A549 (cell line): Measurements from ENCODE around the gene ZBTB8B. TPM values are rescaled to one million over a fixed set of nuclear protein-coding genes. Genes with fewer than 3 reads are reported as not detected.

Experiments
- ATAC-seq, 2 experiments: fragments of 200-7000 bp in 1 of 2; fragments of >200 bp in 1 of 2; cut with Nextera tagmentation in 1 of 2; cut with Tn5 transposase in 1 of 2; 3 replicates each; pipeline versions ENCODE4 v1.8.0 to v1.9.1; 2018 to 2020; ENCODE audit warnings: mild to moderate bottlenecking in 1 of 2, moderate library complexity in 1 of 2
- CTCF ChIA-PET: fragments of 300-600 bp; sonication (Branson Sonifier 250); formaldehyde crosslinking; extraction: SDS; loops from one replicate; lab custom pipeline; 2021; ENCODE audit warnings: antibody characterized with exemption, inconsistent platforms; lab: Yijun Ruan, JAX
- POLR2A ChIA-PET: fragments of 350-600 bp; formaldehyde crosslinking; extraction: SDS; loops from one replicate; lab custom pipeline; 2021; ENCODE audit warnings: antibody characterized with exemption, inconsistent platforms; lab: Yijun Ruan, JAX
- DNase-seq, 2 experiments: peaks; one replicate each; pipeline versions ENCODE4 v3.0.0 to v3.0.0-alpha.2; 2011 to 2016; ENCODE audit warnings: low read depth in 1 of 2, low spot score in 1 of 2
- FAIRE-seq: peaks from 2 replicates; lab custom pipeline; 2011; peaks lifted over from hg19 to GRCh38; lab: Jason Lieb, UNC
- H3K27ac ChIP-seq, 2 experiments: fragments of >200 bp; sonication (Bioruptor Twin); formaldehyde crosslinking; 3 replicates each; pipeline ENCODE4 v1.5.1; 2016 to 2017
- H3K4me1 ChIP-seq: fragments of >200 bp; sonication (Bioruptor Twin); formaldehyde crosslinking; 3 replicates; pipeline ENCODE4 v1.6.1; 2016
- H3K4me2 ChIP-seq: fragments of >200 bp; sonication (Bioruptor Twin); formaldehyde crosslinking; 3 replicates; pipeline ENCODE4 v1.6.1; 2016
- H3K4me3 ChIP-seq: fragments of >200 bp; sonication (Bioruptor Twin); formaldehyde crosslinking; 3 replicates; pipeline ENCODE4 v1.5.1; 2016
- H3K9me3 ChIP-seq: fragments of >200 bp; sonication (Bioruptor Twin); formaldehyde crosslinking; 3 replicates; pipeline ENCODE4 v1.6.1; 2016
- BCL3 ChIP-seq: fragments of >200 bp; sonication (Bioruptor Twin); formaldehyde crosslinking; IDR thresholded peaks from 3 replicates; pipeline ENCODE4 v1.6.1; 2016
- BHLHE40 ChIP-seq: IDR thresholded peaks from 2 replicates; pipeline ENCODE4 v1.6.1; 2012; ENCODE audit warnings: low read depth, low read length, inconsistent platforms
- CHD2 ChIP-seq: fragments of 150-350 bp; IDR thresholded peaks from 2 replicates; pipeline ENCODE4 v1.6.1; 2014; ENCODE audit warnings: low read length; ENCODE audit not compliant: partially characterized antibody
- EHMT2 ChIP-seq: fragments of 200-600 bp; sonication (generic); IDR thresholded peaks from 2 replicates; pipeline ENCODE4 v1.6.1; 2016; ENCODE audit warnings: antibody characterized with exemption, low read depth, mild to moderate bottlenecking, moderate library complexity
- ELK1 ChIP-seq: fragments of 150-350 bp; IDR thresholded peaks from 2 replicates; pipeline ENCODE4 v1.6.1; 2014; ENCODE audit warnings: low read depth, mild to moderate bottlenecking, low read length
- ESRRA ChIP-seq: fragments of 150-350 bp; IDR thresholded peaks from 2 replicates; pipeline ENCODE4 v1.6.1; 2014; ENCODE audit warnings: mild to moderate bottlenecking, low read length, borderline replicate concordance
- FOSB ChIP-seq: fragments of 250-450 bp; sonication (Bioruptor Pico); IDR thresholded peaks from 2 replicates; pipeline ENCODE4 v1.5.0; 2020; ENCODE audit warnings: mild to moderate bottlenecking, moderate library complexity
- GATA3 ChIP-seq: IDR thresholded peaks from 2 replicates; pipeline ENCODE4 v1.6.1; 2012; ENCODE audit warnings: borderline replicate concordance
- HDAC2 ChIP-seq: fragments of 200-600 bp; sonication (generic); IDR thresholded peaks from 2 replicates; pipeline ENCODE4 v1.6.1; 2016
- HES2 ChIP-seq: fragments of >200 bp; sonication (Bioruptor Twin); formaldehyde crosslinking; IDR thresholded peaks from 2 replicates; pipeline ENCODE4 v1.6.1; 2016
- HOXA7 ChIP-seq: fragments of 250-450 bp; sonication (Bioruptor Pico); IDR thresholded peaks from 2 replicates; pipeline ENCODE4 v1.5.0; 2020; ENCODE audit warnings: mild to moderate bottlenecking, moderate library complexity
- HOXB13 ChIP-seq: fragments of 250-450 bp; sonication (Bioruptor Pico); IDR thresholded peaks from 2 replicates; pipeline ENCODE4 v1.5.0; 2020; ENCODE audit warnings: low read depth, mild to moderate bottlenecking, moderate library complexity
- HOXB5 ChIP-seq: fragments of 250-450 bp; sonication (Bioruptor Pico); IDR thresholded peaks from 2 replicates; pipeline ENCODE4 v1.5.0; 2020; ENCODE audit warnings: mild to moderate bottlenecking, moderate library complexity
- KDM1A ChIP-seq: fragments of 200-600 bp; sonication (generic); IDR thresholded peaks from 2 replicates; pipeline ENCODE4 v1.6.1; 2016; ENCODE audit warnings: low read depth, mild to moderate bottlenecking
- MAX ChIP-seq: IDR thresholded peaks from 2 replicates; pipeline ENCODE4 v1.6.1; 2012
- MAZ ChIP-seq: fragments of 150-350 bp; IDR thresholded peaks from 2 replicates; pipeline ENCODE4 v1.6.1; 2014; ENCODE audit warnings: antibody characterized with exemption, low read depth, low read length, borderline replicate concordance
- NPAS2 ChIP-seq: fragments of 250-450 bp; sonication (Bioruptor Pico); IDR thresholded peaks from 2 replicates; pipeline ENCODE4 v1.8.0; 2022; ENCODE audit warnings: mild to moderate bottlenecking, moderate library complexity, borderline replicate concordance
- NR3C1 ChIP-seq: fragments of >200 bp; sonication (Bioruptor Twin); formaldehyde crosslinking; IDR thresholded peaks from 3 replicates; pipeline ENCODE4 v1.6.1; 2017
- PBX3 ChIP-seq: IDR thresholded peaks from 2 replicates; pipeline ENCODE4 v1.6.1; 2012
- PHF8 ChIP-seq: fragments of 200-600 bp; sonication (generic); IDR thresholded peaks from 2 replicates; pipeline ENCODE4 v1.6.1; 2016; ENCODE audit warnings: low read depth, mild to moderate bottlenecking, antibody characterized with exemption, moderate library complexity, borderline replicate concordance
- RAD21 ChIP-seq, 2 experiments: fragments of >200 bp in 1 of 2; sonication (Bioruptor Twin) in 1 of 2; formaldehyde crosslinking in 1 of 2; IDR thresholded peaks in 1 of 2; conservative IDR thresholded peaks in 1 of 2; 2 replicates in 1 of 2; 3 replicates in 1 of 2; pipeline ENCODE4 v1.6.1; 2012 to 2018; ENCODE audit warnings: inconsistent platforms in 1 of 2
- RCOR1 ChIP-seq: fragments of 150-350 bp; IDR thresholded peaks from 2 replicates; pipeline ENCODE4 v1.6.1; 2014; ENCODE audit warnings: antibody characterized with exemption, low read length, low read depth
- REST ChIP-seq: fragments of 200-600 bp; sonication (generic); IDR thresholded peaks from 2 replicates; pipeline ENCODE4 v1.6.1; 2016; ENCODE audit warnings: antibody characterized with exemption, mild to moderate bottlenecking, moderate library complexity
- TP53 ChIP-seq: fragments of 250-450 bp; sonication (Bioruptor Pico); IDR thresholded peaks from 2 replicates; pipeline ENCODE4 v1.5.0; 2021; ENCODE audit warnings: mild to moderate bottlenecking, moderate library complexity
- ZC3H11A ChIP-seq: fragments of 450-650 bp; IDR thresholded peaks from 2 replicates; pipeline ENCODE4 v1.6.1; 2014; ENCODE audit warnings: antibody characterized with exemption, mild to moderate bottlenecking
- WGBS: methylation state at CpG from one replicate; pipeline ENCODE4 v1.1.6; 2017; ENCODE audit errors: missing lambda C conversion rate; 5-methylcytosine and 5-hydroxymethylcytosine counted together
- polyA plus RNA-seq, 4 experiments: library from polyadenylated mRNA; depleted of rRNA in 3 of 4; stranded (reverse); fragments of >200 nt; fragmentation: RNase III in 1 of 4; extraction: RNeasy Plus Mini Kit Qiagen cat#74134 plus additional on column Dnase treatment in 1 of 4; gene quantifications; 2 replicates in 3 of 4; 3 replicates in 1 of 4; pipeline ENCODE4 v1.2.3, GENCODE V29; 2011 to 2017

ZBTB8B gene
- polyA plus RNA-seq, 2 of the 4 experiments (the other 2 are of a cell fraction), result 0.01 to 0.03 TPM

GRCh38 chr1:32466761-32467160 is 1.9 kb downstream of the ZBTB8B start (continued):
- TF ChIP-seq HOXB13 (CRISPR knock-in tag) (no peak), TP53 (CRISPR knock-in tag) (no peak), ELK1 (no peak), NR3C1 (no peak), HDAC2 (no peak), ZC3H11A (no peak), BHLHE40 (no peak), KDM1A (no peak), FOSB (CRISPR knock-in tag) (no peak), GATA3 (no peak), RCOR1 (no peak), ESRRA (no peak)

GRCh38 chr1:32468791-32469190 is 3.9 kb downstream of the ZBTB8B start:
- H3K4me3 ChIP-seq, result no peak overlapping the region
- no peaks in the 10 kb centered on the region for H3K9me3 ChIP-seq
- FAIRE-seq (no peak), ATAC-seq (no peak)
- H3K27ac ChIP-seq, result no peak overlapping the region
- H3K4me2 ChIP-seq, result no peak overlapping the region
- POLR2A ChIA-PET, result interaction anchor here (0.6 kb wide), 1 partner anchor 11 kb away, joined by 3 read pairs; no protein-coding TSS in a partner anchor
- TF ChIP-seq RAD21 (conservative IDR thresholded peaks at IDR 0.05 in 1 of 2, IDR thresholded peaks at IDR 0.05 in 1 of 2), result no peak
- no peak for TF ChIP-seq PBX3
- no peak for TF ChIP-seq PHF8
- no peak for TF ChIP-seq CHD2
- no peak for TF ChIP-seq NR3C1
- no peak for TF ChIP-seq MAX
- no peak for TF ChIP-seq NPAS2
- TF ChIP-seq HOXA7, result no peak
- TF ChIP-seq KDM1A, result no peak
- no peak for TF ChIP-seq MAZ
- TF ChIP-seq HES2, result no peak
- TF ChIP-seq ESRRA, result no peak
- no peak for TF ChIP-seq ZC3H11A
- TF ChIP-seq REST, result no peak
- no peak for TF ChIP-seq BCL3
- no peak for TF ChIP-seq EHMT2
- TF ChIP-seq RCOR1, result no peak
- TF ChIP-seq HOXB5 (CRISPR knock-in tag), result no peak
- TF ChIP-seq, all 56 proteins: peak for 0
- DNase-seq, result no peak
- 77% methylated on average over 8 of the region's 8 CpGs for WGBS
- CTCF ChIA-PET, result interaction anchor here (0.6 to 0.7 kb wide), 2 partner anchors 33 to 276 kb away, joined by 3 read pairs; no protein-coding TSS in a partner anchor
- H3K4me1 ChIP-seq, result 0 out of 3 replicates have a peak, but pooled peaks cover 6% of the 10 kb centered on the region
